DMS79 treated with DMSO at 0.1 percent for 48 hours (cell line): ENCODE results near the gene SMARCD3.

Experiments used
- DNase-seq: peaks from one replicate; lab custom pipeline; 2025; lab: John Stamatoyannopoulos, UW

SMARCD3 gene

GRCh38 chr7:151247611-151248345, 716 bp downstream of the SMARCD3 start:
- no peak for DNase-seq

- no peak for DNase-seq
These were observed 1.5 kb downstream of the SMARCD3 start for GRCh38 chr7:151246851-151247580.

GRCh38 chr7:151246102-151246850, 2.2 kb downstream of the SMARCD3 start:
- DNase-seq, result no peak

- DNase-seq, result no peak
These were observed 3.0 kb downstream of the SMARCD3 start for GRCh38 chr7:151245360-151246101.

GRCh38 chr7:151244841-151245346, 3.6 kb downstream of the SMARCD3 start:
- DNase-seq, result peak; percentile 14

- peak; percentile 33 for DNase-seq
These were observed 4.2 kb downstream of the SMARCD3 start for GRCh38 chr7:151244196-151244840.

- DNase-seq, result peak; percentile 24
These were observed 4.9 kb downstream of the SMARCD3 start for GRCh38 chr7:151243408-151244195.

- DNase-seq, result no peak
These were observed 5.5 kb downstream of the SMARCD3 start for GRCh38 chr7:151243045-151243349.

GRCh38 chr7:151242159-151243044, 6.1 kb downstream of the SMARCD3 start:
- DNase-seq, result no peak

- DNase-seq, result no peak
These were observed 6.8 kb downstream of the SMARCD3 start for GRCh38 chr7:151241755-151242096.

GRCh38 chr7:151240942-151241754, 7.3 kb downstream of the SMARCD3 start:
- DNase-seq, result no peak

GRCh38 chr7:151240536-151240935, 8.0 kb downstream of the SMARCD3 start:
- no peak for DNase-seq

GRCh38 chr7:151239837-151240459, 8.5 kb downstream of the SMARCD3 start:
- DNase-seq, result no peak

GRCh38 chr7:151238924-151239836, 9.3 kb downstream of the SMARCD3 start:
- DNase-seq, result no peak

GRCh38 chr7:151238190-151238810, 10.2 kb downstream of the SMARCD3 start:
- DNase-seq, result no peak

- DNase-seq, result no peak
These were observed 11.0 kb downstream of the SMARCD3 start for GRCh38 chr7:151237244-151238189.
